HCT116 (cell line): ENCODE results near the gene PCDH15. TPM values are rescaled to one million over a fixed set of nuclear protein-coding genes. Genes with fewer than 3 reads are reported as not detected.

ENCODE experiments used
- ATAC-seq: fragments of 200-7000 bp; cut with Tn5 transposase; 2 replicates; pipeline ENCODE4 v1.9.1; 2020; ENCODE audit warnings: mild to moderate bottlenecking, moderate library complexity
- BruUV-seq: library from RNA; stranded (reverse); fragments of 400-500 nt; replicated peaks from 2 replicates; lab custom pipeline; 2021; lab: Mats Ljungman, UMichigan
- CTCF ChIA-PET: fragments of 300-600 bp; sonication (Branson Sonifier 250); formaldehyde crosslinking; loops from one replicate; lab custom pipeline; 2021; ENCODE audit warnings: antibody characterized with exemption; lab: Charles Lee
- POLR2A ChIA-PET: fragments of 300-600, 350-600 bp; sonication (Branson Sonifier 250); formaldehyde crosslinking; loops from one replicate; lab custom pipeline; 2021; ENCODE audit warnings: antibody characterized with exemption; lab: Charles Lee
- RAD21 ChIA-PET, 2 experiments: fragments of 300-600 bp; sonication (Branson Sonifier 250); formaldehyde crosslinking; loops; one replicate each; lab custom pipeline; 2023; ENCODE audit warnings: low total read pairs in 2 of 2; ENCODE audit not compliant: uncharacterized antibody in 2 of 2, unreplicated experiment in 2 of 2, low non-redundant PET in 1 of 2; lab: Charles Lee
- DNase-seq: peaks from one replicate; pipeline ENCODE4 v3.0.0-alpha.2; 2010; ENCODE audit warnings: low read depth, low spot score
- H2AFZ ChIP-seq: fragments of 200-600 bp; shearing (Covaris generic), sonication (generic); 2 replicates; pipeline ENCODE4 v1.6.1; 2017; ENCODE audit warnings: low read depth, mixed run types, mixed read lengths, antibody characterized with exemption, low read length; ENCODE audit not compliant: poor library complexity, severe bottlenecking
- H3K27ac ChIP-seq: 2 replicates; pipeline ENCODE4 v1.5.1; 2012; ENCODE audit warnings: low read depth, low read length
- H3K27me3 ChIP-seq: fragments of 200-600 bp; sonication (generic); 2 replicates; pipeline ENCODE4 v1.6.1; 2016; ENCODE audit warnings: mixed run types, low read length, mixed read lengths; ENCODE audit not compliant: insufficient read depth
- H3K36me3 ChIP-seq, 2 experiments: fragments of 200-500 bp in 1 of 2; fragments of 200-600 bp in 1 of 2; sonication (Bioruptor generic) in 1 of 2; sonication (generic) in 1 of 2; 2 replicates each; pipeline versions ENCODE4 v1.5.1 to v1.6.1; 2014 to 2016; ENCODE audit warnings: low read length in 2 of 2, inconsistent platforms in 1 of 2, mixed read lengths in 1 of 2, mixed run types in 1 of 2; ENCODE audit not compliant: insufficient read depth in 2 of 2, control insufficient read depth in 1 of 2
- H3K4me1 ChIP-seq, 2 experiments: fragments of 200-600 bp in 1 of 2; sonication (generic) in 1 of 2; 2 replicates each; pipeline versions ENCODE4 v1.5.1 to v1.6.1; 2012 to 2017; ENCODE audit warnings: low read length in 2 of 2, inconsistent platforms in 1 of 2, mild to moderate bottlenecking in 1 of 2, mixed read lengths in 1 of 2, mixed run types in 1 of 2, moderate library complexity in 1 of 2; ENCODE audit not compliant: insufficient read depth in 2 of 2, control insufficient read depth in 1 of 2
- H3K4me2 ChIP-seq: fragments of 200-600 bp; sonication (generic); 2 replicates; pipeline ENCODE4 v1.6.1; 2017; ENCODE audit warnings: mixed run types, low read length, mixed read lengths
- H3K4me3 ChIP-seq, 2 experiments: fragments of 200-600 bp in 1 of 2; sonication (generic) in 1 of 2; replicated peaks in 1 of 2; 2 replicates each; pipeline ENCODE4 v1.5.1; 2011 to 2016; ENCODE audit warnings: low read length in 2 of 2, control low read depth in 1 of 2, low read depth in 1 of 2, mild to moderate bottlenecking in 1 of 2, mixed read lengths in 1 of 2, mixed run types in 1 of 2
- H3K79me2 ChIP-seq: fragments of 200-600 bp; sonication (generic); 2 replicates; pipeline ENCODE4 v1.6.1; 2017; ENCODE audit warnings: mild to moderate bottlenecking, mixed run types, low read length, moderate library complexity, mixed read lengths; ENCODE audit not compliant: insufficient read depth
- H3K9ac ChIP-seq: fragments of 200-600 bp; sonication (generic); 2 replicates; pipeline ENCODE4 v1.6.1; 2016; ENCODE audit warnings: low read length, mixed read lengths
- H3K9me2 ChIP-seq: fragments of 200-600 bp; sonication (generic), shearing (Covaris generic); 2 replicates; pipeline ENCODE4 v1.6.1; 2017; ENCODE audit warnings: mixed run types, mild to moderate bottlenecking, moderate library complexity; ENCODE audit not compliant: insufficient read depth
- H3K9me3 ChIP-seq, 2 experiments: fragments of 200-500 bp in 1 of 2; fragments of 200-600 bp in 1 of 2; sonication (Bioruptor generic) in 1 of 2; sonication (generic) in 1 of 2; 2 replicates each; pipeline ENCODE4 v1.6.1; 2014 to 2017; ENCODE audit warnings: low read length in 2 of 2, mixed read lengths in 2 of 2, inconsistent platforms in 1 of 2, low read depth in 1 of 2, mild to moderate bottlenecking in 1 of 2, mixed run types in 1 of 2, moderate library complexity in 1 of 2; ENCODE audit not compliant: control insufficient read depth in 1 of 2, insufficient read depth in 1 of 2
- H4K20me1 ChIP-seq: fragments of 200-600 bp; sonication (generic), shearing (Covaris generic); 2 replicates; pipeline ENCODE4 v1.6.1; 2017; ENCODE audit warnings: mixed run types, mild to moderate bottlenecking, moderate library complexity; ENCODE audit not compliant: insufficient read depth
- ATF3 ChIP-seq: IDR thresholded peaks from 2 replicates; pipeline ENCODE4 v1.6.1; 2012
- CTCF ChIP-seq, 3 experiments: fragments of 200-600 bp in 1 of 3; sonication (generic) in 1 of 3; IDR thresholded peaks in 2 of 3; conservative IDR thresholded peaks in 1 of 3; 2 replicates each; pipeline ENCODE4 v1.5.1; 2012 to 2017; ENCODE audit warnings: low read depth in 2 of 3, low read length in 2 of 3, antibody characterized with exemption in 1 of 3, borderline replicate concordance in 1 of 3, control low read depth in 1 of 3, mild to moderate bottlenecking in 1 of 3, mixed read lengths in 1 of 3, mixed run types in 1 of 3, moderate library complexity in 1 of 3; ENCODE audit not compliant: insufficient read depth in 1 of 3
- EGR1 ChIP-seq: IDR thresholded peaks from 2 replicates; pipeline ENCODE4 v1.6.1; 2012; ENCODE audit warnings: low read depth
- ELF1 ChIP-seq: IDR thresholded peaks from 2 replicates; pipeline ENCODE4 v1.6.1; 2012; ENCODE audit warnings: low read depth, borderline replicate concordance
- EZH2 ChIP-seq: fragments of 200-600 bp; sonication (generic); IDR thresholded peaks from 2 replicates; pipeline ENCODE4 v1.6.1; 2017; ENCODE audit warnings: antibody characterized with exemption, mixed run types
- EZH2phosphoT487 ChIP-seq: fragments of 200-600 bp; IDR thresholded peaks from 2 replicates; pipeline ENCODE4 v1.6.1; 2018; ENCODE audit warnings: antibody characterized with exemption, borderline replicate concordance
- FOSL1 ChIP-seq: IDR thresholded peaks from 2 replicates; pipeline ENCODE4 v1.6.1; 2012; ENCODE audit warnings: low read depth
- MAX ChIP-seq: IDR thresholded peaks from 2 replicates; pipeline ENCODE4 v1.6.1; 2012
- POLR2AphosphoS5 ChIP-seq: IDR thresholded peaks from 2 replicates; pipeline ENCODE4 v1.6.1; 2011; ENCODE audit warnings: mild to moderate bottlenecking, low read depth, low read length, moderate library complexity
- SRF ChIP-seq: IDR thresholded peaks from 2 replicates; pipeline ENCODE4 v1.6.1; 2012; ENCODE audit warnings: low read depth
- TCF7L2 ChIP-seq: IDR thresholded peaks from 2 replicates; pipeline ENCODE4 v1.7.0; 2011; ENCODE audit warnings: borderline replicate concordance, inconsistent platforms; ENCODE audit not compliant: insufficient read depth, insufficient read length; ENCODE audit errors: extremely low read depth
- YY1 ChIP-seq: IDR thresholded peaks from 2 replicates; pipeline ENCODE4 v1.6.1; 2011; ENCODE audit warnings: low read length, low read depth, moderate library complexity, mild to moderate bottlenecking; ENCODE audit not compliant: insufficient replicate concordance; ENCODE audit errors: extremely low read depth
- ZFX ChIP-seq: fragments of 450-650 bp; IDR thresholded peaks from 2 replicates; pipeline ENCODE4 v1.6.1; 2017
- intact Hi-C: fragments of 100-400 bp; cut with micrococcal nuclease; formaldehyde crosslinking; loops from 2 replicates; pipeline ENCODE4 v1.10.0; 2022
- total RNA-seq: library from RNA; stranded (reverse); gene quantifications from one replicate; pipeline ENCODE4 v1.2.1, GENCODE V29; 2021; ENCODE audit not compliant: unreplicated experiment

The PCDH15 gene
- total RNA-seq, 1 experiment from 2014 or later, result not detected

GRCh38 chr10:54120806-54121205 lies 680.2 kb downstream of the PCDH15 start:
- CTCF ChIA-PET, result no interaction called here
- no peaks in the 10 kb centered on the region for H3K79me2 ChIP-seq
- intact Hi-C loops, result no loop called here
- POLR2A ChIA-PET, result no interaction called here
- RAD21 ChIA-PET, result no interaction called here
- no peaks in the 10 kb centered on the region for H3K9me2 ChIP-seq
- TF ChIP-seq ATF3, result no peak
- TF ChIP-seq FOSL1, result no peak
- no peak for TF ChIP-seq ELF1
- no peak for TF ChIP-seq CTCF (IDR thresholded peaks at IDR 0.05 in 2 of 3, conservative IDR thresholded peaks at IDR 0.05 in 1 of 3; ENCODE audit: borderline replicate concordance in 1 of 3, insufficient read depth in 1 of 3, low read depth in 2 of 3, low read length in 2 of 3)
- no peak for TF ChIP-seq EZH2phosphoT487
- TF ChIP-seq EZH2, result no peak
- TF ChIP-seq TCF7L2, result no peak
- no peak for TF ChIP-seq MAX
- no peak for TF ChIP-seq SRF
- no peak for TF ChIP-seq EGR1
- TF ChIP-seq YY1, result no peak
- TF ChIP-seq ZFX, result no peak
- no peak for TF ChIP-seq POLR2AphosphoS5
- TF ChIP-seq, all 23 proteins: peak for 0
- no peaks in the 10 kb centered on the region for H3K36me3 ChIP-seq
- H2AFZ ChIP-seq, result no peak overlapping the region
- no peaks in the 10 kb centered on the region for H4K20me1 ChIP-seq
- H3K4me1 ChIP-seq, result no peaks in the 10 kb centered on the region
- ATAC-seq (no peak), DNase-seq (no peak)
- no TSS peak for BruUV-seq
- H3K4me3 ChIP-seq, result no peak overlapping the region
- H3K4me2 ChIP-seq, result no peak overlapping the region
- no peaks in the 10 kb centered on the region for H3K27me3 ChIP-seq
- H3K27ac ChIP-seq, result no peak overlapping the region
- peaks cover 3 to 26% of the 10 kb centered on the region in 2 experiments; a peak in 2 of 4 replicates for H3K9me3 ChIP-seq
- H3K9ac ChIP-seq, result no peak overlapping the region
